ENCODE data around the gene PPP1R9A.
A peak's percentile ranks its signal among the peaks of the same experiment; 100 is the strongest.

PPP1R9A gene

GRCh38 chr7:95026421-95027072 is 119.2 kb downstream of the PPP1R9A start:
- DNase-seq: no peak

DNA sequence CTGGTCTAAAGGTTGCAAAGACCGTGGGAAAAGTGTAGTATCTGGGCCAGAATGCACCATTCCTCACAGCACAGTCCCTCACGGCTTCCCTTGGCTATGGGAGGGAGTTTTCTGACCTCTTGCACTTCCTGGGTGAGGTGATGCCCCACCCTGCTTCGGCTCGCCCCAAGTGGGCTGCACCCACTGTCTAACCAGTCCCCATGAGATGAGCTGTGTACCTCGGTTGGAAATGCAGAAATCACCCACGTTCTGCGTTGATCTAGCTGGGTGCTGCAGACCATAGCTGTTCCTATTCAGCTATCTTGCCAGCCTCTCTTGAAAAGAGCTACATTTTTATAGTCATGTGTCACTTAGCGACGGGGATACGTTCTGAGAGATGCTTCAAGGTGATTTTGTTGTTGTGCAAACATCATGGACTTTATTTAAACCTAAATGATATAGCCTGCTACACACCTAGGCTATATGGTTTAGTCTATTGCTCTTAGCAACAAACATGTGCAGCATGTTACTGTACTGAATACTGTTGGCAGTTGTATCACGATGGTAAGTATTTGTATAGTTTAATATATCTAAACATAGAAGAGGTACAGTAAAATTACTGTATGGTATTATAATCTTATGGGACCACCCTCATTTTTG is 120.0 kb downstream of the PPP1R9A start:
- no peak for DNase-seq

- no peak for DNase-seq
These were observed 121.3 kb downstream of the PPP1R9A start for GRCh38 chr7:95028683-95029082.

DNA sequence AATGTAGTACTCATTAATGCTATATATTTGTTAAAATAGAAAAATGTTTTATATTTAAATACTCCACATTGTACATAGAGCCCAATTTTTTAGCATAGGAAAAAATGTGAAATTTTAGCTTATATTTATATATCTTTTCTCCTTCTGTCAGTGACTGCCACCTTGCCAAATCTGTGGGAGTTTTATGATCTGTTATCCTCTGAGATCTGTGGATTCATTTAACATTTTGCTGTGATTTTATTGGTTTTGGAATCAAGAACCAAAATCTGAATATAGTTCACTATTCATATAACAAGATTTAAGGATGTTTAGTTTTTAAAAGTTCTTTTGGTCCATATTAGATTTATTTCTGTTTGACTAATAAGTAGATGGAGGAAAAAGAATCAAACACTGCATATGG is 127.9 kb downstream of the PPP1R9A start:
- no peak for DNase-seq

- DNase-seq: no peak
These were observed 133.6 kb downstream of the PPP1R9A start for GRCh38 chr7:95041031-95041430.

GRCh38 chr7:95045236-95045923 is 138.0 kb downstream of the PPP1R9A start:
- DNase-seq: peak in 34 of 56 donors; percentile 5 to 68 (median 25)

DNA sequence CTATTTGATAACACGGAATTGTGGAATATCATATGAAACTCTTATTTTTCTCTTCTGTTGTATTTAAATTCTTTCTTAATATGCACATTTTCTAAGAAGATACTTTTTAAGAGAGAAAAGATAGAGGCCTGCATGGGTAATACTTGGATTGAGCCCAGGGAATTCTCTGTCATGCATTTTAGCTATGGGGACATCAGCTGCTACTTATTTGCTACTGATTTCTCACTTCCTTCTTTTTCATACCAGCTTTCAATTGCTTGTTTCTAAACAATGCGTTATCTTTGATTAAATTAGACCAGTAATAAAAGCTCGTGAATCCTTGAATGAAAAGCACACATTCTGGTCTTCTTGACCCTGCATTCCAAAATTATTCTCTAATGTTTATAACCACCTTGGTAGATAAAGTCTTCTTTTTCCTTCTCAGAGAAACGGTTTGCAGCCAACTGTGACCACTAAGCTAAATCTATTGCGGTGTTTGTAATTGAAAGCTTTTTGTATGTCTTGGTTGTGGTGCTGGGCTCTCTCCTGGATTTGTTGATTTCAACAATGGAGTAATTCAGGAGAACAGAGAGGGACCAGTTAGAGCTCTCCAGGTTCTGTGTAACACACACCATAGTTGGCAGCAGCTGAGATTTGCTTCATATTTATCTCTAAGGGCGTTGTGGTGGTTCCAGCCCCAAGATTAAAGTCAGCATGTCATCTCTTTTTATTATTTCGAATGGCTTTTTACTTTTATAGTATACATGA is 139.3 kb downstream of the PPP1R9A start:
- DNase-seq: peak in 11 of 56 donors; percentile 1 to 29 (median 6)

GRCh38 chr7:95047291-95047690 is 139.9 kb downstream of the PPP1R9A start:
- no peak for DNase-seq

- DNase-seq: no peak
These were observed 145.2 kb downstream of the PPP1R9A start for GRCh38 chr7:95052566-95053094.

- no peak for DNase-seq
These were observed 147.0 kb downstream of the PPP1R9A start for GRCh38 chr7:95054386-95054785.

DNA sequence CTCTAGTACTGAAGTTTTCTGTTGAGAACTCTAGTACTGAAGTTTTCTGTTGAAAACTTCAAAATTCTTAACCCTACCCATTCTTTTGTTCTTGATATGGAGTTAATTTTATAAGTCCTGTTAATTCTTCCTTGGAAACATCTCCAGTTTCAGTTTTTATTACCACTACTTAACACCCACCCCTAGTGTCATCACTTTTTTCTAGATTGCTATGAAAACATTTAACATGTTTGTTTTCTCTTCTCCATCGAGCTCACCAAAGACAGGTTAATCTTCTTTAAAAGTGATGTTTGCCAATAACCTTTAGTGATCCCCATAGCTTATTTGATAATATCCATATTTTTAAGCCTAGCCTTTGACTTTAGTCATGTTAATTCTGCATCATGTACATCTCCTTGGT is 147.9 kb downstream of the PPP1R9A start:
- DNase-seq: no peak

GRCh38 chr7:95056107-95056739 is 148.8 kb downstream of the PPP1R9A start:
- no peak for DNase-seq

GRCh38 chr7:95056901-95057300 is 149.5 kb downstream of the PPP1R9A start:
- no peak for DNase-seq

GRCh38 chr7:95059842-95060313 is 152.5 kb downstream of the PPP1R9A start:
- no peak for DNase-seq

DNA sequence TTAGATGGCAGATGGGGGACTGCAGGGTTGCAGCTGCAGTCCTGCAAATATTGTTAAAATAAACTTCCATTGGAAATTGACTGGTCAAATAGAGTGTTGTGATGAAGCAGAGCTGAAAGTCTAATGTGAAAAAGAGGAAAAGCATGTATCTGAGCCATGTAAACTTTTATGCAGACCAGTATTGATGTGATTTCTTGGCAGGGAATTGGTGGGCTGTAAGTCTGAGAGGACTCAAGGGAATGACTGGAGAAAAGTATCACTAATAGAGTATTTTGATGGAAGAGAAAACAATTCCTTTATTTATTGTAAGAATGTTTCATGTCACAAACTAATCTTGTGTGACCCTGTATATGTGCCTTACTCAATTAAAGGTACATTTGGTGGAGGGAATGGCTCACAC is 155.5 kb downstream of the PPP1R9A start:
- no peak for DNase-seq

GRCh38 chr7:95066737-95067530 is 159.5 kb downstream of the PPP1R9A start:
- no peak for DNase-seq

DNA sequence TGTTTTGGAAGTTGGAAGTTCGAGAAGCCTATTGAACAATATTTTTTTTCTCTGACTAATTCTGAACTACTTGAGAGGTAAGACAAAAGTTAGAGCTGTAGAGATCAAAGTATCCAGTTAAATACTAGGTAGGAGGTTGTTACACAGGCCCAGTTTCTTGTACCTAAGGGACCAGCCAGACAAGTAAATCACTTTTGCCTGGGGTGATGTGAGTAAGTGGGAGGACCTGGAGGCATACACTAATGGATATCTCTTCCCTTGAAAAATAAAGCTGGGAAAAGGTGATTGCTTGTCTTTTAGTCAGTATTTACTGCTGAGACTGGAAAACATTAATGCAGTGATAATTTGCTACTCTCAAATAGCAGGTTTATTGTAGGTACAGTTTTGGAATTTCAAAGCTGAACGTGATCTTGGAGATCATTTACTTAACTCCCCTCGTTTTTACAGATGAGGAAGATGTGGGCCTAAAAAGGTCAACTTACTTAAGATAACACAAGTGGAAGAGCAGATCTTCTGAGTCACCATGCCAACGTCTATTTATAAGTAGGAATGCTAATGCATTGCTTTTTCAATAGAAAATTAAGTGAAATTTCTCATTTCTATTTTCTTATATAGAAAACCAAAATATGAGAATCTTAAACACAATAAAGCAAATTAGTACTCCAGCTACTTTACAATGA is 181.3 kb downstream of the PPP1R9A start:
- no peak for DNase-seq

- no peak for DNase-seq
These were observed 182.3 kb downstream of the PPP1R9A start for GRCh38 chr7:95089414-95090315.
